Measurements from ENCODE around the gene PAXIP1.

The PAXIP1 gene

DNA sequence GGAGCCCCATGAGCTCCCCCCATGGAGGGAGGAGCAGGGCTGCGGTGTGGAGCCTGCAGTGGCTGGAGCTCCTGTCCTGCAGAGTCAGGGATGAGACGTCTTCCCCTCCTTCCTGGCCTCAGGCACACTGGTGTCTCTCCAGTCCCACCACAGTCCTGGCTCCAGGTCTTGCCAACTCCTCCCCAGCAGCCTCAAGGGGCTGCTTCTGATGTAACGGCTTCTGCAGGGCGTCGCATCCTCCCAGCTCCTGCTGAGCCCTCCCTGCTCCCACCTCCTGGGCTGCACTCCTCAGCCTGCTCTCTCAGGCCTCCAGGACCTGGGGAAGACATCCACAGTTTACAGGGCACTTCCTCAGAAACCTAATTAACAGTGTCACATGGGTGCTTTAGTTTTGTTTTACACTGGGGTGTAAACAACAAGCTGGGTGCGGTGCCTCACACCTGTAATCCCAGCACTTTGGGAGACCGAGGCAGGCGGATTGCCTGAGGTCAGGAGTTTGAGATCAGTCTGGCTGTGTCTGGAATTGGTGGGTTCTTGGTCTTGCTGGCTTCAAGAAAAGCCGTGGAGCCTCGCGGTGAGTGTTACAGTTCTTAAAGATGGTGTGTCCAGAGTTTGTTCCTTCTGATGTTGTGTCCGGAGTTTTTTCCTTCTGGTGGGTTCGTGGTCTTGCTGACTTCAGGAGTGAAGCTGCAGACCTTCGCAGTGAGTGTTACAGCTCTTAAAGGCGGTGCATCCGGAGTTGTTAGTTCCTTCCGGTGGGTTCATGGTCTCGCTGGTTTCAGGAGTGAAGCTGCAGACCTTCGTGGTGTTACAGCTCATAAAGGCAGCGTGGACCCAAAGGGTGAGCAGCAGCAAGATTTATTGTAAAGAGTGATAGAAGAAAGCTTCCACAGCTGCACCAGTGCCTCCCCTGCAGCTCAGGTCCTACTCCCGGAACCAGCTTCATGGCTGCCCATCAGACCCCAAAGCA lies 95.0 kb downstream of the PAXIP1 start:
- Histone ChIP-seq H3K4me3 (ENCODE audit: low read length in 2 of 2) (no peak overlapping the region), H3K4me1 (ENCODE audit: control insufficient read depth in 2 of 2, insufficient read depth in 2 of 2, low read length in 2 of 2) (no peaks in the 10 kb centered on the region), H3K9me3 (ENCODE audit: control insufficient read depth in 2 of 2, low read length in 2 of 2) (peaks cover 2 to 6% of the 10 kb centered on the region in 2 donors), H3K9ac (ENCODE audit: low read depth in 1 of 2, low read length in 2 of 2) (no peak overlapping the region), H3K27me3 (ENCODE audit: control insufficient read depth in 2 of 2, insufficient read depth in 2 of 2, low read length in 2 of 2) (no peaks in the 10 kb centered on the region), H3K27ac (ENCODE audit: low read depth in 2 of 2, low read length in 2 of 2) (no peak overlapping the region), H3K36me3 (ENCODE audit: control insufficient read depth in 2 of 2, insufficient read depth in 2 of 2, low read length in 2 of 2) (no peaks in the 10 kb centered on the region)

DNA sequence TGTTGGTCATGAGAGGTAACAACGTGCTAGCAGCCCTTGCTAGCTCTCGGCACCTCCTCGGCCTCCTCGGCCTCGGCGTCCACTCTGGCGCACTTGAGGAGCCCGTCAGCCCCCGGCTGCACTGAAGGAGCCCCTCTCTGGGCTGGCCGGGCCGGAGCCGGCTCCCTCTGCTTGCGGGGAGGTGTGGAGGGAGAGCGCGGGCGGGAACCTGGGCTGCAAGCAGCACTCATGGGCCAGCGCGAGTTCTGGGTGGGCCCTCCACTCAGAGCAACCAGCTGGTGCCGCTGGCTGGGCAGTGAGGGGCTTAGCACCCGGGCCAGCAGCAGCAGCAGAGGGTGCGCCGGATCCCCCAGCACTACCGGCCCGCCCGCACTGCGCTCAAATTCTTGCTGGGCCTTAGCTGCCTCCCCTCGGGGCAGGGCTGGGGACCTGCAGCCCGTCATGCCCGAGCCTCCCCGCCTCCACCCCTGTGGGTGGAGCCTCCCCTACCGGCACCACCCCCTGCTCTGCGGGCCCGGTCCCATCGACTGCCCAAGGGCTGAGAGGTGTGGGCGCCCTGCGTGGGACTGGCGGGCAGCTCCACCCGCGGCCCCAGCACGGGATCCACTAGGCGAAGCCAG lies 96.1 kb downstream of the PAXIP1 start:
- H3K4me1 ChIP-seq (ENCODE audit: control insufficient read depth in 2 of 2, insufficient read depth in 2 of 2, low read length in 2 of 2) = no peaks in the 10 kb centered on the region
- no peaks in the 10 kb centered on the region for H3K27me3 ChIP-seq (ENCODE audit: control insufficient read depth in 2 of 2, insufficient read depth in 2 of 2, low read length in 2 of 2)
- H3K4me3 ChIP-seq (ENCODE audit: low read length in 2 of 2) = no peak overlapping the region
- no peaks in the 10 kb centered on the region for H3K36me3 ChIP-seq (ENCODE audit: control insufficient read depth in 2 of 2, insufficient read depth in 2 of 2, low read length in 2 of 2)
- peaks cover 2 to 6% of the 10 kb centered on the region in 2 donors for H3K9me3 ChIP-seq (ENCODE audit: control insufficient read depth in 2 of 2, low read length in 2 of 2)
- no peak overlapping the region for H3K9ac ChIP-seq (ENCODE audit: low read depth in 1 of 2, low read length in 2 of 2)
- no peak overlapping the region for H3K27ac ChIP-seq (ENCODE audit: low read depth in 2 of 2, low read length in 2 of 2)

DNA sequence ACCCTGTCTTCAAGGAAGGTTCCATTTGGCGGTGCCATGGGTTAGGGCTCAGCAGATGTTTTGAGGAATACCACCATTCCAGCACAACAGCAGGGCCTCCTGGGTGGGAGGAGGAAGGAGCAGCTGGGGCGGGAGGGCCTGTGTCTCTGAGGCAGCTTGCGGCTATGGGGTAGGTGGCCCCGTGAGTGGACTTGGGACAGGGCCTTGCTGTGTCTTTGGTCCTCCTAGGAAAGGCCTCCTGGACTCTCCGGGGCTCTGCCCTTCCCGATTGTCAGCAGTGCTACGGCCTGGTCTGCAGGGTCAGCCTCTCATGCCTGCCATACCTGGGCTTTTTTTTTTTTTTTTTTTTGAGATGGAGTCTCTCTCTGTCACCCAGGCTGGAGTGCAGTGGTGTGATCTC lies 96.7 kb downstream of the PAXIP1 start:
- Histone ChIP-seq H3K4me3 (ENCODE audit: low read length in 2 of 2) (no peak overlapping the region), H3K9ac (ENCODE audit: low read depth in 1 of 2, low read length in 2 of 2) (no peak overlapping the region), H3K27ac (ENCODE audit: low read depth in 2 of 2, low read length in 2 of 2) (no peak overlapping the region), H3K27me3 (ENCODE audit: control insufficient read depth in 2 of 2, insufficient read depth in 2 of 2, low read length in 2 of 2) (no peaks in the 10 kb centered on the region), H3K9me3 (ENCODE audit: control insufficient read depth in 2 of 2, low read length in 2 of 2) (peaks cover 2 to 3% of the 10 kb centered on the region in 2 donors), H3K36me3 (ENCODE audit: control insufficient read depth in 2 of 2, insufficient read depth in 2 of 2, low read length in 2 of 2) (no peaks in the 10 kb centered on the region), H3K4me1 (ENCODE audit: control insufficient read depth in 2 of 2, insufficient read depth in 2 of 2, low read length in 2 of 2) (no peaks in the 10 kb centered on the region)

DNA sequence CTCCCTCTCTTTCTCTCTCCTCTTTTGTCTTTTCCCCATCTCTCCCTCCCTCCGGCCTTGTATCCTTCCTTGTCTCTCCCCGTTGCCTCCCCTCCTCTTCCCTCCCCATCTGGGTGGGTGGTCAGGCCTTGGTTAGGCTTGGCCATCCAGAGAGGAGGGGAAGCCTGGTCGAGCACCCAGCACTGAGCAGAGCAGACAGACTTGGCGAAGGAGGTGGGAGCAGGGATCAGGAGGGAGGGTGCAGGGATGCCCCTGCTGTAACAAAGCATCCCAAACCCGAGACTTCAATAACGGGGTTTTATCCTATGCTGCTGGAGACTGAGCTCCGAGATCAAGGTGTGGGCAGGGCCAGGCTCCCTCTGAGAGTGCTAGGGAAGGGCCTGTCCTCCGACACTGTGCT lies 97.3 kb downstream of the PAXIP1 start:
- no peak overlapping the region for H3K9ac ChIP-seq (ENCODE audit: low read depth in 1 of 2, low read length in 2 of 2)
- no peaks in the 10 kb centered on the region for H3K4me1 ChIP-seq (ENCODE audit: control insufficient read depth in 2 of 2, insufficient read depth in 2 of 2, low read length in 2 of 2)
- no peaks in the 10 kb centered on the region for H3K36me3 ChIP-seq (ENCODE audit: control insufficient read depth in 2 of 2, insufficient read depth in 2 of 2, low read length in 2 of 2)
- H3K27ac ChIP-seq (ENCODE audit: low read depth in 2 of 2, low read length in 2 of 2) = no peak overlapping the region
- no peaks in the 10 kb centered on the region for H3K9me3 ChIP-seq (ENCODE audit: control insufficient read depth in 2 of 2, low read length in 2 of 2)
- no peak overlapping the region for H3K4me3 ChIP-seq (ENCODE audit: low read length in 2 of 2)
- H3K27me3 ChIP-seq (ENCODE audit: control insufficient read depth in 2 of 2, insufficient read depth in 2 of 2, low read length in 2 of 2) = no peaks in the 10 kb centered on the region

DNA sequence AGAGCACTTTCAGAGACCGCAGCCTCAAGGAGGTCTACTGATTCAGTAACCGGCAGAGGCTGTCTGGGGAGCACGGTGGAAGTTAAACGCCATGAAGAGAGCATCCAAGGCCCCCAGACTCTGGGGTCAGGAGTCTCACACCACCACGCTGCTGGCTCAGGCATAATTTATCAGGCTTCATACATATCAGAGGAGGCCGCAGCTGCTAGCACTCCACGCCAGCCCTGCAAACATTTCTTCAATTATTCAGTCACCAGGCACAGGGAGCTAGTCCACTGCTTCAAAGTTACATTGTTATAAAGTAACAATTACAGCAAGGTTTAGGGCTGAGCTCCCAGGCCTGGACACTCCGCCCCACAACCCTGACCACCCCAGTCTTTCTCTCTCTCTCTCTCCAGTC lies 97.8 kb downstream of the PAXIP1 start:
- H3K4me1 ChIP-seq (ENCODE audit: control insufficient read depth in 2 of 2, insufficient read depth in 2 of 2, low read length in 2 of 2) = no peaks in the 10 kb centered on the region
- no peaks in the 10 kb centered on the region for H3K36me3 ChIP-seq (ENCODE audit: control insufficient read depth in 2 of 2, insufficient read depth in 2 of 2, low read length in 2 of 2)
- H3K9ac ChIP-seq (ENCODE audit: low read depth in 1 of 2, low read length in 2 of 2) = no peak overlapping the region
- H3K9me3 ChIP-seq (ENCODE audit: control insufficient read depth in 2 of 2, low read length in 2 of 2) = no peaks in the 10 kb centered on the region
- H3K27ac ChIP-seq (ENCODE audit: low read depth in 2 of 2, low read length in 2 of 2) = no peak overlapping the region
- no peaks in the 10 kb centered on the region for H3K27me3 ChIP-seq (ENCODE audit: control insufficient read depth in 2 of 2, insufficient read depth in 2 of 2, low read length in 2 of 2)
- no peak overlapping the region for H3K4me3 ChIP-seq (ENCODE audit: low read length in 2 of 2)

DNA sequence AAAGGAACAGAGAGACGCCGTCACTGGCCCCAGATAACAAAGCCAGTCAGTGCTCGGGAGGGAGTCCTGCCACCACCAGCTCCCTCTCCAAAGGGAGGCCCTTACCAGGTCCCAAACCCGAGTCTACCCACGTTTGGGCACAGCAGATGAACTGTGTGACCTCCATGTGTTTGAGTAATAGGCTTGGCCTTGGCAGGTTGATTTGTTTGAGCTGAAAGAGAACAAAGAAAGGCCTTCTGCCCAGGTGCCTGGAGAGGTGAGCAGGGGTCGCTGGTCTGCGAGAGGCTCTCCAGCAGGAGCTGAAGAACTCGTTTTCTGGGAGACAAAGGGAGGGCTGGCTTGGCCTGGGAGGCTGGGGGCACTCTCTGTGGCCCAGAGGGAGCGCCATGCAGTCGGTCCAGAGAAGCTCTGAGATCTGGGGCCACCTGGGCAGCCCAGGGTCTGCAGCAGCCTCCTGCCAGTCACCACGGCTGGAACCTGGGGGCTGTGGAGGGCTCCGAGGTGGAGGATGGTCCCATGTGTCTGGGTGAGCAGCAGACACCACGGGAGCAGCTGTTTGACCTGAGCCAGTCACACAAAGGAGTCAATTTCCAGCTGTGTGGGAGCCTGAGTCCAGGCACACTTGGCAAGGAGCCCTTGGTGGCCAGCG lies 99.7 kb downstream of the PAXIP1 start:
- Histone ChIP-seq H3K4me3 (ENCODE audit: low read length in 2 of 2) (no peak overlapping the region), H3K9ac (ENCODE audit: low read depth in 1 of 2, low read length in 2 of 2) (no peak overlapping the region), H3K27me3 (ENCODE audit: control insufficient read depth in 2 of 2, insufficient read depth in 2 of 2, low read length in 2 of 2) (no peaks in the 10 kb centered on the region), H3K9me3 (ENCODE audit: control insufficient read depth in 2 of 2, low read length in 2 of 2) (no peaks in the 10 kb centered on the region), H3K4me1 (ENCODE audit: control insufficient read depth in 2 of 2, insufficient read depth in 2 of 2, low read length in 2 of 2) (no peaks in the 10 kb centered on the region), H3K27ac (ENCODE audit: low read depth in 2 of 2, low read length in 2 of 2) (no peak overlapping the region), H3K36me3 (ENCODE audit: control insufficient read depth in 2 of 2, insufficient read depth in 2 of 2, low read length in 2 of 2) (no peaks in the 10 kb centered on the region)

DNA sequence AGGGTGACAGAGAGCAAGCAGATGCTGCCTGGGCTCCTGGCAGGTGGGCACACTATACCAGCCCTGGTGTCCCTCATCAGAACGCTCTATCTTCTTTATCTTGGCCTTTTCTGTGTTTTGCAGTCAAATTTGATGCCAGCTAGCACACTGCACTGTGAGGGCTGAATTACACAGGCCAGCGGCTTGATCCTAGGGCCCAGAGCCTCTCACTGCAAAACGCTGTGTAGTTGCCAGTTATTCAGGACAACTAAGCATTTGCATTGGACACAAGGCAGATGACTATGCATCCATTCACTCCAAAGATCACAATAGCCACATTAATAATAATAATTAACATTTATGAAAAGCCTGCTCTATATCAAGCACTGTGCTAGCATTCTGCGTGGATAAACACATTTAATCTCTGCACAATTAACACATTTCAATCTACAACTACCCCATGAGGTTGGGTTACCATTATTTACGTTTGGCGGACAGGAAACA lies 100.3 kb downstream of the PAXIP1 start:
- Histone ChIP-seq H3K9me3 (ENCODE audit: control insufficient read depth in 2 of 2, low read length in 2 of 2) (no peaks in the 10 kb centered on the region), H3K27me3 (ENCODE audit: control insufficient read depth in 2 of 2, insufficient read depth in 2 of 2, low read length in 2 of 2) (no peaks in the 10 kb centered on the region), H3K36me3 (ENCODE audit: control insufficient read depth in 2 of 2, insufficient read depth in 2 of 2, low read length in 2 of 2) (no peaks in the 10 kb centered on the region), H3K27ac (ENCODE audit: low read depth in 2 of 2, low read length in 2 of 2) (no peak overlapping the region), H3K9ac (ENCODE audit: low read depth in 1 of 2, low read length in 2 of 2) (no peak overlapping the region), H3K4me1 (ENCODE audit: control insufficient read depth in 2 of 2, insufficient read depth in 2 of 2, low read length in 2 of 2) (no peaks in the 10 kb centered on the region), H3K4me3 (ENCODE audit: low read length in 2 of 2) (no peak overlapping the region)

DNA sequence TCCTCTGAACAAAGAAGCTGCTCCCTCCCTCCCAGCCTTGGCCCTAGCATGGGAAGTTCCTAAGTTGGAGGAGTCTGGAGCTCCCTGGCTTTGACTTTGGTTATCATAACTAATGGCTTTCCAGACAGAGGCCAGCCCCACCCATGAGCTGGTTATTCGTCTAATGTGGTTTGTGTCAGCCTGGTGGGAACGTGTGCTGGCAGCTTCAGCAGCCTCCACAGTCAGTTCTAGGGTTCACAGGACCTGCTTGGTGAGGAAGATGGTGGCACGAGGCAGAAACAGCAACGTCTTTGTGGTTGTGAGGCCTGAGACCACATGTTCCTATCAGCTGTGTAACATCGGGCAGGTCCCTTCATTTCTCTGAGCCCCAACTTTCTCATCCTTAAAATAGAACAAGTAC lies 103.1 kb downstream of the PAXIP1 start:
- H3K9ac ChIP-seq (ENCODE audit: low read depth in 1 of 2, low read length in 2 of 2) = no peak overlapping the region
- H3K27me3 ChIP-seq (ENCODE audit: control insufficient read depth in 2 of 2, insufficient read depth in 2 of 2, low read length in 2 of 2) = no peaks in the 10 kb centered on the region
- H3K36me3 ChIP-seq (ENCODE audit: control insufficient read depth in 2 of 2, insufficient read depth in 2 of 2, low read length in 2 of 2) = no peaks in the 10 kb centered on the region
- H3K4me3 ChIP-seq (ENCODE audit: low read length in 2 of 2) = no peak overlapping the region
- no peaks in the 10 kb centered on the region for H3K4me1 ChIP-seq (ENCODE audit: control insufficient read depth in 2 of 2, insufficient read depth in 2 of 2, low read length in 2 of 2)
- H3K9me3 ChIP-seq (ENCODE audit: control insufficient read depth in 2 of 2, low read length in 2 of 2) = no peaks in the 10 kb centered on the region
- no peak overlapping the region for H3K27ac ChIP-seq (ENCODE audit: low read depth in 2 of 2, low read length in 2 of 2)

DNA sequence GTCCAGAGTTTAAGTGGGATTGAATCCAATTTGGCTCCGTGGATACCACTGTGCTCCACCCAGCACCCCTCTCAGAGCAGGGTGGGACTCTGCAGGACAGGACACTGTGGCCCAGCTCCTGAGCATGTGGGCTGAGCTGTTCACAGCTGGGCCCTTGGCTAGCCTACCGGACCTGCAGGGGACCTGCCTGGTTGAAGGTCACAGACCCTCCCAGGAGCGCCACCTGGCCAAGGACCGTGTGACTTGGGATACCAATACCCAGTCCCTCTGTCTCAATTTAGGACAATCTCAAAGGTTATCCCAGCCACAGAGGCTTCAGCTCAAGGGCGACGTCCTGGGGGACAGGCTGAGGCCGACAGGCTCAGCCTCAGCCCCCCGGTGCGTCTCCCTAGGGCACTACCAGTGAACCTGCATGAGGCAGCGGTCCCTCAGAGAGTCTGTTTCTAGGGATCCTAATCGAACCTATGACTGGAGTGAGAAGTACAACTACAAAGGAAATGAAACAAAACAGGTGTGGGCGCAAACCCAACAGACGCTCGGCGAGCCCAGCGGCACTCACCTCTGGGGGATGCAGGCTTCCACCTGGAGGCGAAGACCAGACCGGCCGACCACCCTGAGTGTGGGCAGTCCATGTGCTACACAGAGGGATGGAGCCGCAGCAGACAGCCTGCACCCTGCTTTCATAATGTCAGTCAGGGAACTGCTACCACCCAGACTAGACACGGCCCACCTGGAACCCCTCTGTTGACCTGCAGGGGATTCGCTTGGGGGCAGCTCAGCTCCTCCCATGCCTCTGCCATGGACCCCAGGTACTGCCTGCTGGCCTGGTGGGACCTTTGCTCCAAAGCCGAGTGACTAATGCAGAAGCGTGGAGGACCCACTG lies 103.7 kb downstream of the PAXIP1 start:
- Histone ChIP-seq H3K27ac (ENCODE audit: low read depth in 2 of 2, low read length in 2 of 2) (no peak overlapping the region), H3K9ac (ENCODE audit: low read depth in 1 of 2, low read length in 2 of 2) (no peak overlapping the region), H3K4me3 (ENCODE audit: low read length in 2 of 2) (no peak overlapping the region), H3K4me1 (ENCODE audit: control insufficient read depth in 2 of 2, insufficient read depth in 2 of 2, low read length in 2 of 2) (no peaks in the 10 kb centered on the region), H3K9me3 (ENCODE audit: control insufficient read depth in 2 of 2, low read length in 2 of 2) (no peaks in the 10 kb centered on the region), H3K27me3 (ENCODE audit: control insufficient read depth in 2 of 2, insufficient read depth in 2 of 2, low read length in 2 of 2) (no peaks in the 10 kb centered on the region), H3K36me3 (ENCODE audit: control insufficient read depth in 2 of 2, insufficient read depth in 2 of 2, low read length in 2 of 2) (no peaks in the 10 kb centered on the region)

Data from mucosa of rectum (tissue), 2 donors.